ENCODE data around the gene POU6F2. TPM values are rescaled to one million over a fixed set of nuclear protein-coding genes. Genes with fewer than 3 reads are reported as not detected.

POU6F2 gene
- total and polyA plus RNA-seq, 2 experiments from 2014 or later, result 7.2 to 7.3 TPM

GRCh38 chr7:39413636-39414223, 436.0 kb downstream of the POU6F2 start (continued):
- TF ChIP-seq ZNF462 (CRISPR knock-in tag; IDR thresholded peaks at IDR 0.05) (no peak), STAT1 (IDR thresholded peaks at IDR 0.05; ENCODE audit: unreplicated experiment) (no peak)

GRCh38 chr7:39414224-39415035, 436.7 kb downstream of the POU6F2 start:
- Mint-ChIP-seq H3K27me3 (ENCODE audit: insufficient read depth, low read depth, poor library complexity) (peaks cover 6% of the 10 kb centered on the region), H3K36me3 (ENCODE audit: low read depth) (no peaks in the 10 kb centered on the region), H3K27ac (peak overlapping the region; percentile 50; the same call in 1 of the 2 replicates), H3K4me3 (peak overlapping the region; percentile 90), H3K4me1 (peaks cover 3% of the 10 kb centered on the region; the same call in 2 of the 3 replicates), H3K9me3 (no peaks in the 10 kb centered on the region)
- Histone ChIP-seq H3K4me3 (peak overlapping the region; percentile 94), H3K4me1 (ENCODE audit: insufficient read depth) (no peaks in the 10 kb centered on the region), H3F3A (replicated peaks; ENCODE audit: low read depth) (no peaks in the 10 kb centered on the region), H3K36me3 (ENCODE audit: insufficient read depth) (no peaks in the 10 kb centered on the region), H3K4me2 (peak overlapping the region; percentile 97), H2AFZ (peak overlapping the region; percentile 99), H3K79me2 (replicated peaks; ENCODE audit: insufficient read depth) (no peaks in the 10 kb centered on the region), H3K27ac (ENCODE audit: low read depth) (no peak overlapping the region), H4K20me1 (replicated peaks; ENCODE audit: insufficient read depth) (no peaks in the 10 kb centered on the region), H3K9me2 (ENCODE audit: insufficient read depth) (no peaks in the 10 kb centered on the region), H3K27me3 (ENCODE audit: insufficient read depth) (no peaks in the 10 kb centered on the region)
- peak; percentile 99 for ATAC-seq
- peak; percentile 93 for DNase-seq (ENCODE audit: low spot score)
- no peak for TF ChIP-seq ZNF462 (CRISPR knock-in tag; IDR thresholded peaks at IDR 0.05)
- no peak for TF ChIP-seq NANOG (IDR thresholded peaks at IDR 0.05; ENCODE audit: borderline replicate concordance)
- no peak for TF ChIP-seq STAT1 (IDR thresholded peaks at IDR 0.05; ENCODE audit: unreplicated experiment)
- TF ChIP-seq JUNB (IDR thresholded peaks at IDR 0.05; ENCODE audit: unreplicated experiment), result no peak
- peak; percentile 37 for TF ChIP-seq POLR2AphosphoS5 (IDR thresholded peaks at IDR 0.05; ENCODE audit: low read depth)

Data from GM23338 (cell line).